ENCODE data around the gene MYPN.
A peak's percentile ranks its signal among the peaks of the same experiment; 100 is the strongest.
"Not testable (repeated sequence)": the region's sequence is repeated elsewhere in the genome, so short reads cannot be mapped to it uniquely, and the experiment has no call there.

Gene MYPN

GRCh38 chr10:68139448-68140272 lies 30.4 kb downstream of the MYPN start:
- Histone ChIP-seq H3K9ac (ENCODE audit: low read depth, low read length) (no peak overlapping the region), H3K27ac (ENCODE audit: low read length) (no peak overlapping the region), H3K4me3 (ENCODE audit: low read length) (no peak overlapping the region), H3K27me3 (ENCODE audit: insufficient read depth, low read length) (no peaks in the 10 kb centered on the region), H3K9me3 (ENCODE audit: insufficient read depth, low read depth, low read length) (no peaks in the 10 kb centered on the region), H3K4me1 (ENCODE audit: insufficient read depth, low read length) (peaks cover 9% of the 10 kb centered on the region; the same call in 1 of the 2 replicates), H3K36me3 (ENCODE audit: insufficient read depth, low read depth, low read length) (no peaks in the 10 kb centered on the region)

DNA sequence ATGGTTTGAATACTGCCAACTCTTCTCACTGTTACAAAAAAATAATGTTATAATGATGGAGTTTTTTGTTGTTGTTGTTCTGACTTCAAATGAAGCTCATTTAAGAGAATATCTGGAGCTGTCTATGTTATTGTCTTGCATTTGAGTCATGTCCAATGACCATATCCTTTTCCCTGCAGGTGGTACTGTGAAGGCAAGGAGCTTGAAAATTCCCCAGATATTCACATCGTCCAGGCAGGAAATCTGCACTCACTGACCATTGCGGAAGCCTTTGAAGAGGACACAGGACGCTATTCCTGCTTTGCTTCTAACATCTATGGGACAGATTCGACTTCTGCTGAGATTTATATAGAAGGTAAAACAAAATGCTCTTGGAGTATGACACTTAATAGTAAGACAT lies 33.5 kb downstream of the MYPN start:
- no peak overlapping the region for H3K9ac ChIP-seq (ENCODE audit: low read depth, low read length)
- no peaks in the 10 kb centered on the region for H3K36me3 ChIP-seq (ENCODE audit: insufficient read depth, low read depth, low read length)
- H3K4me1 ChIP-seq (ENCODE audit: insufficient read depth, low read length): no peaks in the 10 kb centered on the region
- H3K27me3 ChIP-seq (ENCODE audit: insufficient read depth, low read length): no peaks in the 10 kb centered on the region
- no peak overlapping the region for H3K4me3 ChIP-seq (ENCODE audit: low read length)
- no peaks in the 10 kb centered on the region for H3K9me3 ChIP-seq (ENCODE audit: insufficient read depth, low read depth, low read length)
- H3K27ac ChIP-seq (ENCODE audit: low read length): no peak overlapping the region

- Histone ChIP-seq H3K27me3 (ENCODE audit: insufficient read depth, low read length) (no peaks in the 10 kb centered on the region), H3K4me1 (ENCODE audit: insufficient read depth, low read length) (no peaks in the 10 kb centered on the region), H3K9me3 (ENCODE audit: insufficient read depth, low read depth, low read length) (no peaks in the 10 kb centered on the region), H3K27ac (ENCODE audit: low read length) (no peak overlapping the region), H3K9ac (ENCODE audit: low read depth, low read length) (no peak overlapping the region), H3K4me3 (ENCODE audit: low read length) (no peak overlapping the region), H3K36me3 (ENCODE audit: insufficient read depth, low read depth, low read length) (no peaks in the 10 kb centered on the region)
Measured at GRCh38 chr10:68144709-68145108, 35.4 kb downstream of the MYPN start.

DNA sequence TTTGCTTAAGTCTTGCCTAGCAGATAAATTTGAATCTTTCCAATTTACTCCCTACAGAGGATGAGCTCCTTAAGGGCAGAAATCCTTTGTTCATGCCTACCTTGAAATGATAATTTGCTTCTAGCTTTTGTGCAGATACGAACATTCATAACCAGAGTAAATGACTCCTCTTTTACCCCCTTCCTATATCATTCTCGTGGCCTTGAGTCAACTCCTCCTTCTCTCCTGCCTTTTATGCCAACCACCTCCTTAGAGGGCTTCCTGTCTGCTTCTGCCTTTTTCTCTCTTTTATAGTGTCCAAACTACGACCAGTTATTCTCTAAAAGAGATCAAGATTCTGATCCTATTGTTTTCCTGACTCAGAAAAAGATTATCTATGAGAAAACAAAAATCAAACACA lies 36.4 kb downstream of the MYPN start:
- Histone ChIP-seq H3K4me1 (ENCODE audit: insufficient read depth, low read length) (no peaks in the 10 kb centered on the region), H3K27ac (ENCODE audit: low read length) (no peak overlapping the region), H3K27me3 (ENCODE audit: insufficient read depth, low read length) (no peaks in the 10 kb centered on the region), H3K9me3 (ENCODE audit: insufficient read depth, low read depth, low read length) (no peaks in the 10 kb centered on the region), H3K9ac (ENCODE audit: low read depth, low read length) (no peak overlapping the region), H3K36me3 (ENCODE audit: insufficient read depth, low read depth, low read length) (no peaks in the 10 kb centered on the region), H3K4me3 (ENCODE audit: low read length) (no peak overlapping the region)

DNA sequence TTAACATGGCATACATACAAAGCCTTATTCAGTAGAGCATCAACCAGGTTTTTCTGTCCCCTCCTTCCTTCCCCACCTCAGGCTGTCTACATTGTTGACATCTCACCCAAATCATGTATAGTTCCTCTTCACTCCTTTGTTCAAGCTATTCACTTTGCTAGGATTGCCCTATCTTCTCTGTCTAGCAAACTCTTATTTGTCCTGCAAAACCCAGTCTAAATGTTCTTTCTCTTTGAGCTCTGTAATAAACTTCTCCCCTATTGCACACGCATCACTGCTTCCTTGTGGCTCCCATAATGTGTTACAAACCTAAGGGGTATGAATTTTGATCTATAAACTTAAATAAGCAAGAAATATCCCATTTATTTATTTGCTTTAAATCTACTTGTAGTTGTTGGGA lies 36.8 kb downstream of the MYPN start:
- no peaks in the 10 kb centered on the region for H3K27me3 ChIP-seq (ENCODE audit: insufficient read depth, low read length)
- no peaks in the 10 kb centered on the region for H3K9me3 ChIP-seq (ENCODE audit: insufficient read depth, low read depth, low read length)
- no peak overlapping the region for H3K27ac ChIP-seq (ENCODE audit: low read length)
- no peak overlapping the region for H3K9ac ChIP-seq (ENCODE audit: low read depth, low read length)
- no peak overlapping the region for H3K4me3 ChIP-seq (ENCODE audit: low read length)
- no peaks in the 10 kb centered on the region for H3K36me3 ChIP-seq (ENCODE audit: insufficient read depth, low read depth, low read length)
- no peaks in the 10 kb centered on the region for H3K4me1 ChIP-seq (ENCODE audit: insufficient read depth, low read length)

GRCh38 chr10:68151453-68151852 lies 42.2 kb downstream of the MYPN start:
- H3K27ac ChIP-seq (ENCODE audit: low read length): no peak overlapping the region
- H3K36me3 ChIP-seq (ENCODE audit: insufficient read depth, low read depth, low read length): no peaks in the 10 kb centered on the region
- peaks cover 25% of the 10 kb centered on the region for H3K4me1 ChIP-seq (ENCODE audit: insufficient read depth, low read length)
- H3K9me3 ChIP-seq (ENCODE audit: insufficient read depth, low read depth, low read length): no peaks in the 10 kb centered on the region
- no peak overlapping the region for H3K4me3 ChIP-seq (ENCODE audit: low read length)
- H3K9ac ChIP-seq (ENCODE audit: low read depth, low read length): no peak overlapping the region
- H3K27me3 ChIP-seq (ENCODE audit: insufficient read depth, low read length): no peaks in the 10 kb centered on the region

DNA sequence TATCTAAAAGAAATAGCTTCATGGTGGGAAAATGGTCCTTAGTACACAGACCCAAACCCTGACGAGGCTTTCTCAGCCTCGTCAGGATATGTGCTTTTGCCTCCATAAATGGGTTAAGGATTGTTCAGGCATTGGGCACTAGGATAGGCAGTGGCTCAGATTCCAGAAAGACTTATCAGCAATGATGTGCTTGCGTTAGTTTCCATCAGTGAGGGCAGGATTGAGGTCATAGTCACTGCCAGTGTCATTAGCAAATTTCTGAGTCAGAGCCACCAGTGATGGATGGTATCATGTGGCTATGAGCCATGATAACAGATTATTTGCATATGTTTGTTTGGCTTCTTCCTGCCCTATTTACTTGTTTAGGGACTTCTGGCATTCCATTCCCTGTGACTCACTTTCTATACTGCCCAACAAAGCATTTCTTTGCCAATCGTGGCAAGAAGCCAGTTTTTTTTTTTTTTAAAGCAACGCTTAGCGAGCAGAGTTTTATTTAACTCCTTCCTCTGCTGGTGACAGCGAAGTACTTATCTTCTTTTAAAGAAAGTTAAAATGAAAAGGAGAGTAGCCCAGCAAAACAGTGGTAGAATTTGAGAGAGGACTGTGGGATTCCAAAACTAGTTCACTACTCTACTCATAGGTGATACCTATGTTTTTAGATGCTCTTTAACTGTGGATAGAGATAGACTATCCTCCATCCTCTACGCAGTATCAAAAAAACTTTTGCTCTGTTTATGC lies 44.4 kb downstream of the MYPN start:
- Histone ChIP-seq H3K27ac (ENCODE audit: low read length) (peak overlapping the region; percentile 79), H3K9me3 (ENCODE audit: insufficient read depth, low read depth, low read length) (no peaks in the 10 kb centered on the region), H3K4me3 (ENCODE audit: low read length) (peak overlapping the region; percentile 48), H3K4me1 (ENCODE audit: insufficient read depth, low read length) (peaks cover 25% of the 10 kb centered on the region), H3K9ac (ENCODE audit: low read depth, low read length) (peak overlapping the region; percentile 57; the same call in 1 of the 2 replicates), H3K27me3 (ENCODE audit: insufficient read depth, low read length) (no peaks in the 10 kb centered on the region), H3K36me3 (ENCODE audit: insufficient read depth, low read depth, low read length) (no peaks in the 10 kb centered on the region)

GRCh38 chr10:68154211-68154497 lies 44.9 kb downstream of the MYPN start:
- peak overlapping the region; percentile 79 for H3K27ac ChIP-seq (ENCODE audit: low read length)
- H3K27me3 ChIP-seq (ENCODE audit: insufficient read depth, low read length): no peaks in the 10 kb centered on the region
- H3K9me3 ChIP-seq (ENCODE audit: insufficient read depth, low read depth, low read length): no peaks in the 10 kb centered on the region
- no peaks in the 10 kb centered on the region for H3K36me3 ChIP-seq (ENCODE audit: insufficient read depth, low read depth, low read length)
- H3K4me3 ChIP-seq (ENCODE audit: low read length): peak overlapping the region; percentile 48
- peak overlapping the region; percentile 57; the same call in 1 of the 2 replicates for H3K9ac ChIP-seq (ENCODE audit: low read depth, low read length)
- peaks cover 25% of the 10 kb centered on the region for H3K4me1 ChIP-seq (ENCODE audit: insufficient read depth, low read length)

DNA sequence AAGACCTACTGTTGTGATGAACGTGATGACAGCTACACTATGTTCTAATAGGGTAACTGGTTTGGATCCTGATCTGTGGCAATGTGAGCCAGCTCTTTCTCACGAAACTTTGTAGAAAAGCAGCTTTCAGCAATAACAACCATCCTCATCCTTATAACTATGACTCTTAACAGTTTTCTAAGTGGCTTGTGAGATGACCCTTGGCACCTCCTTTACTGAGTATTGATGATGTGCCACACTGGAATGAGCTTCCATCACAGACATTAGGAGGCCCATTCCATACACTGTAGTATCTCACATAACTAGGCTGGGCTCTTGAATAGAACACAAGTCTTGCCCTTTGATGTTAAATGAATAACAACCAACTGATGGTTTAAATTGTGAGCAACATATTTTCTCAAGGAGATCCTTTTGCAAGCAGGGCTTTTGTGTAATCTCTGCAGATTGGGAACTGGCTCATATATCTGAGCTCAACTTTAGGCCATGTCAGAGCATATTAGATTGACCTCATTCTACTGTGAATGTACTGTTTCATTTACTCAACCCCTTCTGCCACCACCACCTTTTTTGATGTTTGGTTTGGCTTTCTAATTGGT lies 46.4 kb downstream of the MYPN start:
- Histone ChIP-seq H3K36me3 (ENCODE audit: insufficient read depth, low read depth, low read length) (no peaks in the 10 kb centered on the region), H3K27ac (ENCODE audit: low read length) (no peak overlapping the region), H3K9ac (ENCODE audit: low read depth, low read length) (no peak overlapping the region), H3K4me3 (ENCODE audit: low read length) (no peak overlapping the region), H3K27me3 (ENCODE audit: insufficient read depth, low read length) (no peaks in the 10 kb centered on the region), H3K4me1 (ENCODE audit: insufficient read depth, low read length) (peaks cover 25% of the 10 kb centered on the region), H3K9me3 (ENCODE audit: insufficient read depth, low read depth, low read length) (no peaks in the 10 kb centered on the region)

- Histone ChIP-seq H3K9ac (ENCODE audit: low read depth, low read length) (no peak overlapping the region), H3K27ac (ENCODE audit: low read length) (no peak overlapping the region), H3K4me3 (ENCODE audit: low read length) (no peak overlapping the region), H3K9me3 (ENCODE audit: insufficient read depth, low read depth, low read length) (no peaks in the 10 kb centered on the region), H3K4me1 (ENCODE audit: insufficient read depth, low read length) (peaks cover 25% of the 10 kb centered on the region), H3K36me3 (ENCODE audit: insufficient read depth, low read depth, low read length) (no peaks in the 10 kb centered on the region), H3K27me3 (ENCODE audit: insufficient read depth, low read length) (no peaks in the 10 kb centered on the region)
Measured at GRCh38 chr10:68156373-68157185, 47.3 kb downstream of the MYPN start.

DNA sequence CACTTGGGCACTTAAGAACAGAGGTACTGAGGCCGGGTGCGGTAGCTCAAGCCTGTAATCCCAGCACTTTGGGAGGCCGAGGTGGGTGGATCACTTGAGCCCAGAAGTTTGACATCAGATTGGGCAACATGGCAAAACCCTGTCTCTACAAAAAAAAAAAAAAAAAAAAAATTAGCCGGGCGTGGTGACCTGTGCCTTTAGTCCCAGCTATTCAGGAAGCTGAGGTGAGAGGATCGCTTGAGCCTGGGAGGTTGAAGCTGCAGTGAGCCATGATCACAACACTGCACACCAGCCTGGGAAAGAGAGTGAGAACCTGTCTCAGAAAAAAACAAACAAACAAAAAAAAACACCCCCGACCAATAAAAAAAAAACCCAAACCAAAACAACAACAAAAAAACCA lies 48.2 kb downstream of the MYPN start:
- not testable (repeated sequence) for H3K36me3 ChIP-seq (ENCODE audit: insufficient read depth, low read depth, low read length); H3K9me3 ChIP-seq (ENCODE audit: insufficient read depth, low read depth, low read length); H3K27ac ChIP-seq (ENCODE audit: low read length); H3K9ac ChIP-seq (ENCODE audit: low read depth, low read length); H3K4me3 ChIP-seq (ENCODE audit: low read length); H3K27me3 ChIP-seq (ENCODE audit: insufficient read depth, low read length)
- peaks cover 23% of the 10 kb centered on the region for H3K4me1 ChIP-seq (ENCODE audit: insufficient read depth, low read length)

Data from iPS-20b (cell line).